Measurements from ENCODE around the gene CASP10. TPM values are rescaled to one million over a fixed set of nuclear protein-coding genes. Genes with fewer than 3 reads are reported as not detected.

Gene CASP10
- total and polyA plus RNA-seq, 4 donors = 8.9 to 74.4 (median 16.7) TPM

- H3K9ac ChIP-seq (ENCODE audit: insufficient read depth in 1 of 2, low read length in 2 of 2) = no peak overlapping the region
- no peak for ATAC-seq (ENCODE audit: insufficient read depth, low FRiP score)
- no peak for TF ChIP-seq CTCF (IDR thresholded peaks at IDR 0.05; ENCODE audit: control extremely low read depth, extremely low read depth)
- no peaks in the 10 kb centered on the region for H3K9me3 ChIP-seq (ENCODE audit: control insufficient read depth in 4 of 4, insufficient read depth in 3 of 4, low read length in 3 of 4)
- DNase-seq = no peak
- H3K4me3 ChIP-seq = no peak overlapping the region
- H3K27me3 ChIP-seq (ENCODE audit: control insufficient read depth in 3 of 3, insufficient read depth in 3 of 3, low read length in 2 of 3) = no peaks in the 10 kb centered on the region
- peaks cover 0 to 13% (median 0%) of the 10 kb centered on the region in 5 donors for H3K4me1 ChIP-seq (ENCODE audit: control insufficient read depth in 5 of 5, insufficient read depth in 5 of 5, low read length in 5 of 5)
- peaks cover 0 to 13% (median 4%) of the 10 kb centered on the region in 4 donors for H3K36me3 ChIP-seq (ENCODE audit: control insufficient read depth in 4 of 4, insufficient read depth in 4 of 4, low read length in 4 of 4)
- 84 to 93% methylated on average over 8 of the region's 8 CpGs for WGBS, 2 donors
- no peak overlapping the region for H3K27ac ChIP-seq (ENCODE audit: low read depth in 1 of 2, low read length in 1 of 2)
Measured at GRCh38 chr2:201200345-201200744, 17.4 kb downstream of the CASP10 start.

- no peak overlapping the region for H3K9ac ChIP-seq (ENCODE audit: insufficient read depth in 1 of 2, low read length in 2 of 2)
- no peak overlapping the region for H3K27ac ChIP-seq (ENCODE audit: low read depth in 1 of 2, low read length in 1 of 2)
- WGBS, 2 donors = 85 to 91% methylated on average over 8 of the region's 8 CpGs
- no peaks in the 10 kb centered on the region for H3K9me3 ChIP-seq (ENCODE audit: control insufficient read depth in 4 of 4, insufficient read depth in 3 of 4, low read length in 3 of 4)
- H3K4me3 ChIP-seq = no peak overlapping the region
- DNase-seq (no peak), ATAC-seq (ENCODE audit: insufficient read depth, low FRiP score) (no peak)
- H3K4me1 ChIP-seq (ENCODE audit: control insufficient read depth in 5 of 5, insufficient read depth in 5 of 5, low read length in 5 of 5) = peaks cover 0 to 13% (median 0%) of the 10 kb centered on the region in 5 donors
- no peaks in the 10 kb centered on the region for H3K27me3 ChIP-seq (ENCODE audit: control insufficient read depth in 3 of 3, insufficient read depth in 3 of 3, low read length in 2 of 3)
- no peak for TF ChIP-seq CTCF (IDR thresholded peaks at IDR 0.05; ENCODE audit: control extremely low read depth, extremely low read depth)
- peaks cover 0 to 10% (median 0%) of the 10 kb centered on the region in 4 donors for H3K36me3 ChIP-seq (ENCODE audit: control insufficient read depth in 4 of 4, insufficient read depth in 4 of 4, low read length in 4 of 4)
Measured at GRCh38 chr2:201201371-201201770, 18.4 kb downstream of the CASP10 start.

GRCh38 chr2:201203916-201204654, 21.1 kb downstream of the CASP10 start:
- H3K36me3 ChIP-seq (ENCODE audit: control insufficient read depth in 4 of 4, insufficient read depth in 4 of 4, low read length in 4 of 4) = peaks cover 0 to 11% (median 0%) of the 10 kb centered on the region in 4 donors
- 83 to 91% methylated on average over 6 of the region's 6 CpGs for WGBS, 2 donors

More at GRCh38 chr2:201203916-201204654, 21.1 kb downstream of the CASP10 start:
- H3K4me3 ChIP-seq = no peak overlapping the region
- DNase-seq (peak; percentile 70 to 89 (median 83)), ATAC-seq (ENCODE audit: insufficient read depth, low FRiP score) (peak; percentile 41)
- H3K27ac ChIP-seq (ENCODE audit: low read depth in 1 of 2, low read length in 1 of 2) = peak overlapping the region in 1 of 2 donors; percentile 3
- H3K27me3 ChIP-seq (ENCODE audit: control insufficient read depth in 3 of 3, insufficient read depth in 3 of 3, low read length in 2 of 3) = no peaks in the 10 kb centered on the region
- H3K9me3 ChIP-seq (ENCODE audit: control insufficient read depth in 4 of 4, insufficient read depth in 3 of 4, low read length in 3 of 4) = no peaks in the 10 kb centered on the region
- peaks cover 0 to 13% (median under 1%) of the 10 kb centered on the region in 5 donors for H3K4me1 ChIP-seq (ENCODE audit: control insufficient read depth in 5 of 5, insufficient read depth in 5 of 5, low read length in 5 of 5)
- TF ChIP-seq CTCF (IDR thresholded peaks at IDR 0.05; ENCODE audit: control extremely low read depth, extremely low read depth) = no peak
- no peak overlapping the region for H3K9ac ChIP-seq (ENCODE audit: insufficient read depth in 1 of 2, low read length in 2 of 2)
